Esophagus muscularis mucosa (tissue), 4 donors: ENCODE results near the gene TRAF3.

Experiments
- EP300 ChIP-seq: sonication (generic); formaldehyde crosslinking; IDR thresholded peaks from one replicate; pipeline ENCODE4 v1.6.1; 2017; ENCODE audit warnings: antibody characterized with exemption
- POLR2A ChIP-seq: fragments of 450-650 bp; IDR thresholded peaks from one replicate; pipeline ENCODE4 v1.6.1; 2017; ENCODE audit warnings: antibody characterized with exemption, moderate library complexity, mild to moderate bottlenecking, low read depth
- POLR2AphosphoS5 ChIP-seq, 2 donors: sonication (generic); formaldehyde crosslinking; IDR thresholded peaks; one replicate each; pipeline ENCODE4 v1.6.1; 2017; ENCODE audit warnings: antibody characterized with exemption in 2 of 2
- TF ChIP-seq, protein P1 (sequence below), 3 experiments: fragments of 200-600 bp in 2 of 3; fragments of 450-650 bp in 1 of 3; sonication (generic) in 2 of 3; IDR thresholded peaks; one replicate each; pipeline ENCODE4 v1.5.1; 2017 to 2019; ENCODE audit warnings: antibody characterized with exemption in 3 of 3, mild to moderate bottlenecking in 2 of 3, moderate library complexity in 1 of 3

DNA sequence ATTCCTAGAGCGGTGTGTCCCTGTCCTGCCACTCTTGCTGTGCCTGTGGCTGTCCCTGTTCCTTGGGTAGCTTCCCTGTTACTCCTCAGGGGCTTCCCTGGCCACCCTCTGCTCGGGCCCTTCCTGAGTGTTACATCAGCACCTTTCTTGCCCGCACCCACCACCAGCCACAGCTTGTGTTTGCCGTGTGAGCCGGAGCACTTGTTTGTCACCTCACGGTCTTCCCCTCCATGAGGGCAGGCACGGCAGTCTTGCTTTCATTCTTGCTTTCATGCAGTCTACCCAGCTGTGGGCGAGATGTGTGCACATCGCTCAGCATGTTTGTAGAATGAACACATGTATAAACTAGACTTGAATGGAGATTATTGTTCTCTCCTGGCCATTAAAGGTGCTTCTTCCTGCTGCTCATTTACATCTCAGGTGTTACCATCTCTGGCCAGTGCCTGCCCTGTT lies 42.0 kb downstream of the TRAF3 start:
- no peak for TF ChIP-seq POLR2A
- TF ChIP-seq, protein P1, sequence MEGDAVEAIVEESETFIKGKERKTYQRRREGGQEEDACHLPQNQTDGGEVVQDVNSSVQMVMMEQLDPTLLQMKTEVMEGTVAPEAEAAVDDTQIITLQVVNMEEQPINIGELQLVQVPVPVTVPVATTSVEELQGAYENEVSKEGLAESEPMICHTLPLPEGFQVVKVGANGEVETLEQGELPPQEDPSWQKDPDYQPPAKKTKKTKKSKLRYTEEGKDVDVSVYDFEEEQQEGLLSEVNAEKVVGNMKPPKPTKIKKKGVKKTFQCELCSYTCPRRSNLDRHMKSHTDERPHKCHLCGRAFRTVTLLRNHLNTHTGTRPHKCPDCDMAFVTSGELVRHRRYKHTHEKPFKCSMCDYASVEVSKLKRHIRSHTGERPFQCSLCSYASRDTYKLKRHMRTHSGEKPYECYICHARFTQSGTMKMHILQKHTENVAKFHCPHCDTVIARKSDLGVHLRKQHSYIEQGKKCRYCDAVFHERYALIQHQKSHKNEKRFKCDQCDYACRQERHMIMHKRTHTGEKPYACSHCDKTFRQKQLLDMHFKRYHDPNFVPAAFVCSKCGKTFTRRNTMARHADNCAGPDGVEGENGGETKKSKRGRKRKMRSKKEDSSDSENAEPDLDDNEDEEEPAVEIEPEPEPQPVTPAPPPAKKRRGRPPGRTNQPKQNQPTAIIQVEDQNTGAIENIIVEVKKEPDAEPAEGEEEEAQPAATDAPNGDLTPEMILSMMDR (IDR thresholded peaks at IDR 0.05), result no peak
- no peak for TF ChIP-seq EP300
- TF ChIP-seq POLR2AphosphoS5 (IDR thresholded peaks at IDR 0.05), result no peak
